ENCODE results near the gene PANK1.

DNA sequence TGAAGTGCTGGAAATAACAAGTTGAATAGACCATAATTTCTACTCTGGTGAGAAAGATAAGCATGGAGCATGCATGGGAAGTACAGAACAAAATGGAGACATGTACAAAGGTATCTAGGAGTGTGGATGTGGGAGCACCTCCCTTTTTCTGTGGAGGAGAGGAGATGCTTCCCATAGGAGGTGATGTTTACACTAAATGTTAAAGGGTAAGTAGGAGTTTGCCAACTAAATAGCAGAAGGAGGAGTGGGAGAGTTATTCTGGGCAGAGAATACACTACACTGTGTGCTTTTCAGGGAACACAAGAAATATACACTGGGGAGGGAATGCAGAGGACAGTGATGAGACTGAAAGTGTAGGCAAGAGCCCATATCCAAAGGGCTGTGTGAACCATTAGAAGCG lies 21.1 kb upstream of the PANK1 start:
- no peak for TF ChIP-seq CHD2 (IDR thresholded peaks at IDR 0.05; ENCODE audit: low read length)
- TF ChIP-seq POLR2A (IDR thresholded peaks at IDR 0.05; ENCODE audit: control extremely low read depth in 1 of 2, low read depth in 2 of 2, low read length in 2 of 2): no peak

All from H1 (cell line).